ENCODE measurements around the gene GRAP2. TPM values are rescaled to one million over a fixed set of nuclear protein-coding genes. Genes with fewer than 3 reads are reported as not detected.

Gene GRAP2
- total RNA-seq, 1 donor from 2014 or later = 3.5 TPM

DNA sequence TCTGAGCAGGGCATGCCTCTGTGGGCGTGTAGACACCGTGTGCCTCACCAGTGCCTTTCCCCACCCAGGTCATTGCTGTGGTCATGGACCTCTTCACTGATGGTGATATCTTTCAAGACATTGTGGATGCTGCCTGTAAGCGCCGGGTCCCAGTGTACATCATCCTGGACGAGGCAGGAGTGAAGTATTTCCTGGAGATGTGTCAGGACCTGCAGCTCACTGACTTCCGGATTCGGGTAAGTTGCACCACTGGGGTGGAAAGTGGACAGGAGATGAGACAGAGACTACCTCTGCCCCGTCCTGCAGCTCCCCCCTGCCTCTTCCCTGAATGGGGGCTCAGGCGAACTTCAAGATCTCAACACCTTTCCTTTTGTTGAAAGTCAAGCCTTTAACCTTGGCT is 118.2 kb downstream of the GRAP2 start:
- no peak for DNase-seq

DNA sequence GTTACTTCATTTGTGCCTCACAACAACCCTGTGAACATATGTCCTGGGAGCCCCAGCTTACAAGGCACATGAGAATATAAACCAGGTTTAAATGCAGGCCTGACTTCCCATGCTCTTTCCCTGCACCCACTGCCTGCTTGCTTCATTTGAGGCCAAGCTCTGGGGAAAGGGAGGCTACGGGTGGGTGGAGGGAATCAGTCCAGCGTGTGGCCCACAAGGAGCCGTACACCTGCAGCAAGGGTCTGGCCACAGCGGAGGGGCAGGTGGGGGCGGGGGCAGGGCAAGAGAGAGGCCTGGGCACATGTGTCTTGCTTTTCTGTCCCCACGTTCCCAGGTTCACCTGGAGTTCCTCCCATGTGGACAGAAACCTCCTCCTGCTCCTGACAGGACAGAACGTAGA is 120.1 kb downstream of the GRAP2 start:
- DNase-seq = no peak

DNA sequence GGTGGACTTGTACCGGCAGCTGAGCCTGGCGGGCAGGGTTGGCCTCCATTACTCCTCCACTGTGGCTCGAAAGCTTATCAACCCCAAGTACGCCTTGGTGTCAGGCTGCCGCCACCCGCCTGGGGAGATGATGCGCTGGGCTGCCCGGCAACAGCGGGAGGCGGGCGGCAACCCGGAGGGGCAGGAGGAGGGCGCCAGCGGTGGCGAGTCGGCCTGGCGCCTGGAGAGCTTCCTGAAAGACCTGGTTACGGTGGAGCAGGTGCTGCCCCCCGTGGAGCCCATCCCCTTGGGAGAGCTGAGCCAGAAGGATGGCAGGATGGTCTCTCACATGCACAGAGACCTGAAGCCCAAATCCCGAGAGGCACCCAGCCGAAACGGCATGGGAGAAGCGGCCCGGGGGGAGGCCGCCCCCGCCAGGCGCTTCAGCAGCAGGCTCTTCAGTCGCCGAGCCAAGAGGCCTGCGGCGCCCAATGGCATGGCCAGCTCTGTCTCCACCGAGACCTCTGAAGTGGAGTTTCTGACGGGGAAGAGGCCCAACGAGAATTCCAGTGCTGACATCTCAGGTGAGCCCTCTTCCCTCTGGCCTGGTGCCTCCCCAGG is 120.6 kb downstream of the GRAP2 start:
- no peak for DNase-seq

DNA sequence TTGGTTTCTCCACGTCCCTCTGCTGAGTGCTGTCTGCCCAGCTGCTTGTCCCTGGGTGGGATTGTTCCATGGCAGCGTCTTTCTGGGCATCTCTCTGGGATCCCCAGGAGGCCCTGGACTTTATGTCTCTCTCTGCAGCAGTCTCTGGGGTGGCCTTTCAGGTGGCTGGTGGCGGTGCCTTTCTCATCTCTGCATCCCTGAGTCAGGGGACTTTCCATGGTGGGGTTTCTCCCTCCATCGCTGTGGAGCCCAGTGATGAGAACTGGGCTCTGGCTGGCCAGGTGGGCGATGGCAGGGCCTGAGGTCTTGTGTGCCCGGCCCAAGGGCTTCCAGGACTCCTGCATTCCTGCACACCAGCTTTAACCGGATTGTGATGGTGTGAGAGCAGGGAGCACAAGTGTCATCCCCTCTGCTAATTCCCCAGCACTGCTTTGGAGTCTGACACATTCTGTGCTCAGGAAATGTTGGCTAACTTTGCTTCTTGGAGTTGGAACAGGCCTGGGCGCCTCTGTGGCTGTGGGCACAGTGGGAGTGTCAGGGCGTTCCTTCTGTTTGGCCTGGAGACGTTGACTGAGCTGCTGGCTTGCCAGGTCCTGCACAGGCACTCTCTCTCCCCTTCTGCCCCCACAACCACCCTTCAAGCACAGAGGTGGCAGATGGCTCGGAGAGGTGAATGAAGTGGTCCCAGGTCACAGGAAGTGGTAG is 121.8 kb downstream of the GRAP2 start:
- no peak for DNase-seq

Small RNA genes within 50 kb of the gene (small RNA-seq; reads per million reads assigned to genes)
- gene RN7SKP210 (ENCODE audit: low replicate concordance) = not detected

Other genes with a start within 250 kb of the GRAP2 start
- not detected for gene ENTHD1, start 7.3 kb upstream of the GRAP2 start, total RNA-seq
- 0.30 TPM for gene TMA7B, start 59.3 kb downstream of the GRAP2 start, total RNA-seq
- 4.3 TPM for gene FAM83F, start 93.9 kb downstream of the GRAP2 start, total RNA-seq